Prostate gland (tissue), 2 donors: ENCODE data around the gene WWP2.

Source experiments
- CTCF ChIP-seq, 4 experiments: fragments of 200-600 bp in 2 of 4; fragments of 450-650 bp in 2 of 4; sonication (generic) in 2 of 4; IDR thresholded peaks; 1 replicate in 3 of 4; 2 replicates in 1 of 4; pipeline ENCODE4 v1.5.1; 2016 to 2019; ENCODE audit warnings: antibody characterized with exemption in 4 of 4, mild to moderate bottlenecking in 2 of 4, moderate library complexity in 2 of 4
- POLR2A ChIP-seq: fragments of 450-650 bp; IDR thresholded peaks from one replicate; pipeline ENCODE4 v1.6.1; 2016; ENCODE audit warnings: antibody characterized with exemption, mild to moderate bottlenecking

DNA sequence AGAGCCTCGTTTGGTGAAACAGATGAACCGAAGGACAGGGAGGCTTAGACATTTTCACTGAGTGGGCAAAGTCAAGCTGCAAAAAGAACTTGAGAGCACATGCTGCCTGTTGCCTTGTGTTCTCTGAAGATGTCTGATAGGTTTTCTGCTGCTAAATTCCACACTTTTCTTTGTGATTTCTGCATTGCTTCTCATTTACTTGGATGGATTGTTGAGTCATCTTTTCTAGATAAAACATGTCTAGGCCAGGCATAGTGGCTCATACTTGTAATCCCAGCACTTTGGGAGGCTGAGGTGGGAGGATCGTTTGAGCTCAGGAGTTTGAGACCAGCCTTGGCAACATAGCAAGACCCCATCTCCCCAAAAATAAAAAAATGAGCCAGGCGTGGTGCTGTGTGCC lies 108.6 kb downstream of the WWP2 start:
- TF ChIP-seq CTCF (IDR thresholded peaks at IDR 0.05): no peak
- no peak for TF ChIP-seq POLR2A
